ENCODE data around the gene CFAP91. TPM values are rescaled to one million over a fixed set of nuclear protein-coding genes. Genes with fewer than 3 reads are reported as not detected.
A peak's percentile ranks its signal among the peaks of the same experiment; 100 is the strongest.

CFAP91 gene
- total RNA-seq, 2 donors from 2014 or later: 0.57 to 0.61 TPM

- Histone ChIP-seq H3K4me1 (no peaks in the 10 kb centered on the region), H3K9me3 (no peaks in the 10 kb centered on the region), H3K4me3 (no peak overlapping the region), H3K27ac (no peak overlapping the region), H3K9ac (ENCODE audit: low read depth in 2 of 2, low read length in 2 of 2) (no peak overlapping the region), H3K27me3 (no peaks in the 10 kb centered on the region), H3K36me3 (no peaks in the 10 kb centered on the region)
- intact Hi-C loops (cut with DNase I): no loop called here
- no peak for TF ChIP-seq CTCF (IDR thresholded peaks at IDR 0.05)
- DNase-seq: no peak
Measured at GRCh38 chr3:119733812-119734211, 31.0 kb downstream of the CFAP91 start.

GRCh38 chr3:119738741-119739140, 35.9 kb downstream of the CFAP91 start:
- no peaks in the 10 kb centered on the region for H3K27me3 ChIP-seq
- no peak for DNase-seq
- H3K36me3 ChIP-seq: no peaks in the 10 kb centered on the region
- no peak overlapping the region for H3K27ac ChIP-seq
- no peaks in the 10 kb centered on the region for H3K9me3 ChIP-seq
- H3K4me3 ChIP-seq: no peak overlapping the region
- H3K4me1 ChIP-seq: no peaks in the 10 kb centered on the region
- intact Hi-C loops (cut with DNase I): no loop called here
- H3K9ac ChIP-seq (ENCODE audit: low read depth in 2 of 2, low read length in 2 of 2): no peak overlapping the region
- no peak for TF ChIP-seq CTCF (IDR thresholded peaks at IDR 0.05)

GRCh38 chr3:119741657-119742590, 39.1 kb downstream of the CFAP91 start:
- Histone ChIP-seq H3K9ac (ENCODE audit: low read depth in 2 of 2, low read length in 2 of 2) (no peak overlapping the region), H3K9me3 (no peaks in the 10 kb centered on the region), H3K4me3 (no peak overlapping the region), H3K36me3 (no peaks in the 10 kb centered on the region), H3K4me1 (no peaks in the 10 kb centered on the region), H3K27me3 (no peaks in the 10 kb centered on the region), H3K27ac (peak overlapping the region; percentile 9)
- no peak for TF ChIP-seq CTCF (IDR thresholded peaks at IDR 0.05)
- DNase-seq: no peak
- intact Hi-C loops (cut with DNase I): no loop called here

- Histone ChIP-seq H3K36me3 (no peaks in the 10 kb centered on the region), H3K4me1 (no peaks in the 10 kb centered on the region), H3K4me3 (no peak overlapping the region), H3K9ac (ENCODE audit: low read depth in 2 of 2, low read length in 2 of 2) (no peak overlapping the region), H3K9me3 (no peaks in the 10 kb centered on the region), H3K27ac (no peak overlapping the region), H3K27me3 (no peaks in the 10 kb centered on the region)
- no peak for DNase-seq
- intact Hi-C loops (cut with DNase I): no loop called here
- TF ChIP-seq CTCF (IDR thresholded peaks at IDR 0.05): no peak
Measured at GRCh38 chr3:119743921-119744320, 41.1 kb downstream of the CFAP91 start.

- DNase-seq: no peak
- Histone ChIP-seq H3K27me3 (no peaks in the 10 kb centered on the region), H3K27ac (no peak overlapping the region), H3K36me3 (no peaks in the 10 kb centered on the region), H3K9me3 (no peaks in the 10 kb centered on the region), H3K4me3 (no peak overlapping the region), H3K4me1 (no peaks in the 10 kb centered on the region), H3K9ac (ENCODE audit: low read depth in 2 of 2, low read length in 2 of 2) (no peak overlapping the region)
- intact Hi-C loops (cut with DNase I): no loop called here
- no peak for TF ChIP-seq CTCF (IDR thresholded peaks at IDR 0.05)
Measured at GRCh38 chr3:119745942-119746341, 43.1 kb downstream of the CFAP91 start.
